ENCODE measurements around the gene AVP. TPM values are rescaled to one million over a fixed set of nuclear protein-coding genes. Genes with fewer than 3 reads are reported as not detected.

AVP gene
- polyA plus RNA-seq, 1 donor (not counting 4 experiments of a cell fraction or from before 2014, with no cell fraction given) = not detected

- Histone ChIP-seq H2AFZ (ENCODE audit: control insufficient read depth, low read length) (no peak overlapping the region), H3K27me3 (ENCODE audit: control insufficient read depth, extremely low read depth, insufficient read depth, low read length) (no peaks in the 10 kb centered on the region), H3K4me1 (ENCODE audit: control insufficient read depth, extremely low read depth, insufficient read depth, low read length) (no peaks in the 10 kb centered on the region), H3K4me3 (ENCODE audit: control insufficient read depth in 2 of 3, extremely low read depth in 1 of 3, insufficient read depth in 2 of 3, low read depth in 1 of 3, low read length in 3 of 3) (no peak overlapping the region), H3K27ac (ENCODE audit: control insufficient read depth, insufficient read depth, low read length) (no peak overlapping the region), H4K20me1 (ENCODE audit: control insufficient read depth, extremely low read depth, insufficient read depth, low read length) (no peaks in the 10 kb centered on the region), H3K36me3 (ENCODE audit: control insufficient read depth in 2 of 2, extremely low read depth in 1 of 2, insufficient read depth in 2 of 2, low read length in 2 of 2) (peaks cover 10 to 21% of the 10 kb centered on the region in 2 experiments), H3K9ac (ENCODE audit: control insufficient read depth, extremely low read depth, insufficient read depth, low read length) (no peak overlapping the region), H3K79me2 (ENCODE audit: control insufficient read depth, insufficient read depth, low read length) (peaks cover 12% of the 10 kb centered on the region), H3K9me3 (ENCODE audit: control insufficient read depth, low read depth, low read length) (no peaks in the 10 kb centered on the region), H3K9me1 (ENCODE audit: control insufficient read depth, extremely low read depth, insufficient read depth, low read length) (no peaks in the 10 kb centered on the region), H3K4me2 (ENCODE audit: control insufficient read depth, extremely low read depth, insufficient read depth, low read depth, low read length) (no peak overlapping the region)
- TF ChIP-seq CTCF (optimal IDR thresholded peaks at IDR 0.05 in 1 of 3, IDR thresholded peaks at IDR 0.05 in 1 of 3, conservative IDR thresholded peaks at IDR 0.05 in 1 of 3; ENCODE audit: extremely low read depth in 1 of 3, insufficient read depth in 2 of 3, low read length in 3 of 3) (no peak), EZH2 (IDR thresholded peaks at IDR 0.05; ENCODE audit: low read length) (no peak)
- DNase-seq (ENCODE audit: low read depth, low spot score) = no peak
- dilution Hi-C loops (cut with MboI; ENCODE audit: extremely low pct_ligation_motif_present, low sequenced_read_pairs) = no loop called here
- no peak for FAIRE-seq
Observed at GRCh38 chr20:3042625-3043024, 41.9 kb downstream of the AVP start.

GRCh38 chr20:3041854-3042409 is 42.6 kb downstream of the AVP start:
- Histone ChIP-seq H4K20me1 (ENCODE audit: control insufficient read depth, extremely low read depth, insufficient read depth, low read length) (no peaks in the 10 kb centered on the region), H3K4me1 (ENCODE audit: control insufficient read depth, extremely low read depth, insufficient read depth, low read length) (no peaks in the 10 kb centered on the region), H3K4me3 (ENCODE audit: control insufficient read depth in 2 of 3, extremely low read depth in 1 of 3, insufficient read depth in 2 of 3, low read depth in 1 of 3, low read length in 3 of 3) (no peak overlapping the region), H3K9ac (ENCODE audit: control insufficient read depth, extremely low read depth, insufficient read depth, low read length) (no peak overlapping the region), H3K4me2 (ENCODE audit: control insufficient read depth, extremely low read depth, insufficient read depth, low read depth, low read length) (no peak overlapping the region), H3K27me3 (ENCODE audit: control insufficient read depth, extremely low read depth, insufficient read depth, low read length) (no peaks in the 10 kb centered on the region), H2AFZ (ENCODE audit: control insufficient read depth, low read length) (no peak overlapping the region), H3K36me3 (ENCODE audit: control insufficient read depth in 2 of 2, extremely low read depth in 1 of 2, insufficient read depth in 2 of 2, low read length in 2 of 2) (peaks cover 13 to 24% of the 10 kb centered on the region in 2 experiments), H3K79me2 (ENCODE audit: control insufficient read depth, insufficient read depth, low read length) (peaks cover 5% of the 10 kb centered on the region), H3K9me1 (ENCODE audit: control insufficient read depth, extremely low read depth, insufficient read depth, low read length) (no peaks in the 10 kb centered on the region), H3K27ac (ENCODE audit: control insufficient read depth, insufficient read depth, low read length) (no peak overlapping the region), H3K9me3 (ENCODE audit: control insufficient read depth, low read depth, low read length) (no peaks in the 10 kb centered on the region)
- dilution Hi-C loops (cut with MboI; ENCODE audit: extremely low pct_ligation_motif_present, low sequenced_read_pairs) = no loop called here
- TF ChIP-seq CTCF (optimal IDR thresholded peaks at IDR 0.05 in 1 of 3, IDR thresholded peaks at IDR 0.05 in 1 of 3, conservative IDR thresholded peaks at IDR 0.05 in 1 of 3; ENCODE audit: extremely low read depth in 1 of 3, insufficient read depth in 2 of 3, low read length in 3 of 3) (no peak), EZH2 (IDR thresholded peaks at IDR 0.05; ENCODE audit: low read length) (no peak)
- no peak for FAIRE-seq
- no peak for DNase-seq (ENCODE audit: low read depth, low spot score)

Data from keratinocyte (primary cell).